Measurements from ENCODE around the gene MYL5.

DNA sequence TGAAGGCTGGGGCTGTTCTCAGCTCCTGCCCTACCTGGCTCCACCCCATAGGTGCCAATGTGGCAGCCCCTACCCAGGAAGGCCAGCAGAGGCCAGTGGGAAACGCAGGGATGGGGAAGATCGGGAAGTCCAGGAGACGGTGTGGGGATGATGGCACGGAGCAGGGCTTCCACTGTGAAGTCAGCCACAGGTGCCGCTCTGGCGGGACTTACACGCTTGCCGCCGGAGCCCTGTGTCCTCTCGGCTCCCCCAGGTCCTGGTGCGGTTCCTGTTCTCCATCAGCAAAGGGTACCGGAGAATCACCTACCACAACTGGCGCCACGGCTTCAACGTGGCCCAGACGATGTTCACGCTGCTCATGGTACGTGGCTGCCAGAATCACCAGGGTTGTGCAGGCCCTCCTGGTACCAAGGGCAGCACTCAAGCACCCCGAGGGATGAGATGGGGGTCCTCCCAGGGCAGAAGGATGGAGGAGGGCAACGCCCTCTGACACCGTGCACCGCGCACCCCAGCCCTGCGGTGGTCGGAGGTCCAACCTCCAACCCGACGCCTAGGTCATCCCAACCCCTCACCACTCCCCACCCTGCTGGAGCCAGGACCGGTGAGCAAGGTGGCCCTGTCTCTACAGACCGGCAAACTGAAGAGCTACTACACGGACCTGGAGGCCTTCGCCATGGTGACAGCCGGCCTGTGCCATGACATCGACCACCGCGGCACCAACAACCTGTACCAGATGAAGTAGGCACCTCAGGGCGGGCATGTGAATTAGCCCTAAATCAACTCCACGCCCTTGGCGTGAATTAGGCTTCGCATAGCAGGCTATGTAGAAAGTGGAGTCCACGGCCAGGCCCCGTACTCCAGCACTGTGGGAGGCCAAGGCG lies 12.2 kb upstream of the MYL5 start:
- TF ChIP-seq POLR2AphosphoS5 (IDR thresholded peaks at IDR 0.05; ENCODE audit: borderline replicate concordance, low read depth, low read length) (no peak), EZH2 (IDR thresholded peaks at IDR 0.05) (no peak), FOXP2 (optimal IDR thresholded peaks at IDR 0.05; ENCODE audit: control extremely low read depth, extremely low read length, insufficient read depth) (no peak)

Data from SK-N-MC (cell line).